Stimulated activated CD8-positive, alpha-beta memory T cell treated with anti-CD3 and anti-CD28 coated beads, Interleukin-2, amount 100 ng/mL, for 48 hours (primary cell): ENCODE data around the gene MYO15B.

Source experiments
- DNase-seq, 2 donors: peaks; one replicate each; pipeline ENCODE4 v3.0.0-alpha.2; 2020; ENCODE audit warnings: low read depth in 2 of 2

Gene MYO15B

GRCh38 chr17:75602644-75603043 is 15.0 kb downstream of the MYO15B start:
- DNase-seq, result no peak

GRCh38 chr17:75603123-75603522 is 15.5 kb downstream of the MYO15B start:
- no peak for DNase-seq

- no peak for DNase-seq
Measured at GRCh38 chr17:75604034-75604695, 16.6 kb downstream of the MYO15B start.

- DNase-seq, result no peak
Measured at GRCh38 chr17:75605790-75606189, 18.2 kb downstream of the MYO15B start.

- DNase-seq, result no peak
Measured at GRCh38 chr17:75607086-75607485, 19.5 kb downstream of the MYO15B start.

- no peak for DNase-seq
Measured at GRCh38 chr17:75610103-75610984, 22.7 kb downstream of the MYO15B start.

- no peak for DNase-seq
Measured at GRCh38 chr17:75611851-75612429, 24.3 kb downstream of the MYO15B start.

- DNase-seq, result no peak
Measured at GRCh38 chr17:75612906-75613626, 25.5 kb downstream of the MYO15B start.

GRCh38 chr17:75614006-75614405 is 26.4 kb downstream of the MYO15B start:
- no peak for DNase-seq

- DNase-seq, result no peak
Measured at GRCh38 chr17:75614556-75615270, 27.1 kb downstream of the MYO15B start.

GRCh38 chr17:75615301-75615700 is 27.7 kb downstream of the MYO15B start:
- no peak for DNase-seq

- no peak for DNase-seq
Measured at GRCh38 chr17:75616521-75617122, 29.0 kb downstream of the MYO15B start.

- DNase-seq, result no peak
Measured at GRCh38 chr17:75617218-75617617, 29.6 kb downstream of the MYO15B start.

GRCh38 chr17:75617675-75618074 is 30.1 kb downstream of the MYO15B start:
- DNase-seq, result no peak

GRCh38 chr17:75619506-75620431 is 32.2 kb downstream of the MYO15B start:
- DNase-seq, result peak; percentile 14 to 20

GRCh38 chr17:75621489-75621888 is 33.9 kb downstream of the MYO15B start:
- no peak for DNase-seq

- no peak for DNase-seq
Measured at GRCh38 chr17:75622076-75622475, 34.5 kb downstream of the MYO15B start.

- no peak for DNase-seq
Measured at GRCh38 chr17:75622771-75623273, 35.2 kb downstream of the MYO15B start.

GRCh38 chr17:75623386-75623785 is 35.8 kb downstream of the MYO15B start:
- DNase-seq, result no peak

GRCh38 chr17:75624021-75624420 is 36.4 kb downstream of the MYO15B start:
- DNase-seq, result no peak
